HG03135 (cell line): ENCODE measurements around the gene NSFL1C.

ENCODE experiments used
- ATAC-seq: cut with Tn5 transposase; IDR thresholded peaks from one replicate; pipeline ENCODE4 v1.9.1; 2021; ENCODE audit warnings: mild to moderate bottlenecking, moderate library complexity; ENCODE audit not compliant: unreplicated experiment

NSFL1C gene

GRCh38 chr20:1462834-1463233 lies 3.8 kb downstream of the NSFL1C start:
- no peak for ATAC-seq

GRCh38 chr20:1462001-1462400 lies 4.6 kb downstream of the NSFL1C start:
- ATAC-seq = no peak

DNA sequence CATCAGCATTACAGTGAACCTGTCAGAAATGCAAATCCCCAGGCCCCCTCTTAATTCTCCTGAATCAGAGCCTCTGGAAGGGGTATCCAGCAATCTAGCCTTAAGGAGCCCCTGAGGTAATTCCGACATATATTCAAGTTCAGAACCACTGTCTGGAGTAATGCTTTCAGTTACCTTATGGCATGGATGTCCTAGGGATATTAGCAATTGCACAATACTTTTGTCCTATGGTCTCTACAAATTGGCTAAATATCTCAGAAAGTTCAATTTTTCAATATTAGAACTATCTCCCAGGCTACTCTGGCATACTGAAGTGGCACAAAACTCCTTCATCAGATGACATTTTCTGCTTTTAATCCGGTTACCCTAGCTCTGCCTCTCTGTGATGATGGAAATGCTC lies 6.4 kb downstream of the NSFL1C start:
- no peak for ATAC-seq

DNA sequence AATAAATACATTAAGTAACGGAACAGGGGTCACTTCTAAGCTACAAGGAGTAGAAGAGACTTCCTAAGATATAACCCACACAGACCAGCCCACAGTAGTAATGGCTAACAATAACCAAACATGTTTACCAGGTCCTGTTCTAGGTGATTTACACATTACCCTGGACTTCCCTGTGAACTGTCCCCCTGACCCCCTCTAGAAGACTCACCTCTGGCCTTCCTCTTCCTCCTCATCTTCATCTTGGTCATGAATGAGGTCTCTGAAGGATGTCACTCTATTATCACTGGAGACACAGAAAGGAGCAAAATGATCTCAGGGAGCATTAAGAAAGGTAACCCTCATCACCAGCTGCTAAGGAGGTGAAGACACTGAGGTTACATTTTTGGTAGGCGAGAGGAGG lies 8.7 kb downstream of the NSFL1C start:
- ATAC-seq = no peak

DNA sequence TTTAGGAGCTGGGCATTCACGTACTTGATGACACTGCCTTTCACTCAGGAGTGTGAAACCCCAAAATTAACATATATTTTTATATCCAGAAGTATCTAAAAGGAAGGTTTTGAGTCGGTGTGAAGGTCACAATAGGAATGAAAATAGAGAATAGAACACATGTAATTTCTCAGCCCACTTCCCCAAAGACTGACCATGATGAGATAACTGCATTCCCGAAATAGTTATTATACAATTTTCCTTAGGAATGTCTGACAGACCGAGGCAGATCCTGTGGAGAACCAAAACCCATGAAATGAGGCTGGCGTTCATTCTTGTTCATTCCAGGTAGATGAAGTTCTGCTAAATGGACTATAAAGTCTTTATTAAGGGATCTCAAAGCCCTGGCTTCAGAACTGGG lies 10.3 kb downstream of the NSFL1C start:
- no peak for ATAC-seq

- no peak for ATAC-seq
Observed at GRCh38 chr20:1450926-1451491, 15.6 kb downstream of the NSFL1C start.

- no peak for ATAC-seq
Observed at GRCh38 chr20:1449370-1449769, 17.3 kb downstream of the NSFL1C start.

DNA sequence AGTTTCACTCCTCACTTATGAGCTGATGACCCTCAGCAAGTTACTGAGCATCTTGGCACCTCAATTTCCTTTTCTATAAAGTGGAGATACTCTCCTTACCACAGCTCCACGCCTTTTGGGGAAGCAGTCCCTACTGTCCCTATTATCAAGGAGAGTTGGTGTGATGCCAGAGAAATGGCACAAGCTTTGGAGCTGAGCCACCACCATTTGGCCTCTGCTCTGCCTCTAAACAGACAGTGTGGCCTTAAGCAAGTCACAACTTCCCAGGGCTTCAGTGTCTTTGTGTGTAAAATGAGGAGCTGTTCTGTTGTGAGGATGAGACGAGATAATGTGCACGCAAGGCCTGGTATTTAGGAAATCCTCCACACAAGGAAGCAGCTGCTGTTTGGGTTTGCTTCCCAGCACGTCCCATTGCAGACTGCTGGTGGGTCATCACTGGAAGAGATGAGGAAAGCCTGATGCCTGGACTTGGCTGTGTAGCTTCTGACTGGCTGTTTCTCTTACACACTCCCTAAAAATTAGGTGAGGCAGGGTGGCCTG lies 18.5 kb downstream of the NSFL1C start:
- ATAC-seq = no peak

- ATAC-seq = no peak
Observed at GRCh38 chr20:1446536-1446935, 20.1 kb downstream of the NSFL1C start.

GRCh38 chr20:1443085-1443484 lies 23.6 kb downstream of the NSFL1C start:
- ATAC-seq = no peak

- no peak for ATAC-seq
Observed at GRCh38 chr20:1442304-1442703, 24.3 kb downstream of the NSFL1C start.

DNA sequence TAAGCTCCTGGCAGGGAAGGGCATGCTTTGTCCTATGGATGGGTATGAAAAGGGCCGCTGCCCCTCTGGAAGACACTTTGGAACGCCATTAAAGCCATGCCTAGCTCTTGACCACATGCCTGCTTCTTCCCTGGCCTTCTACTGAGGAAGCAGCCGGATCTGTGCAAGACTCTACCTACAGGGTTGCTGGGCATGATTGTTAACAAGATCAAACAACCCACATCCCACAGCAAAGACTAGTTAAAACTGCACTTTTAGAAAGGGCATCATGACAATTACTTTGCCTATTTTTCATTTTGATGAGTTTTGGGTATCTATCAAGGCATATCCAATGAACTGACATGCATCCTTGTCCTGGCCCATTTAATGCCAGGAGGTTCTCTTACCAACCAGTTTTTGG lies 25.5 kb downstream of the NSFL1C start:
- ATAC-seq = no peak

DNA sequence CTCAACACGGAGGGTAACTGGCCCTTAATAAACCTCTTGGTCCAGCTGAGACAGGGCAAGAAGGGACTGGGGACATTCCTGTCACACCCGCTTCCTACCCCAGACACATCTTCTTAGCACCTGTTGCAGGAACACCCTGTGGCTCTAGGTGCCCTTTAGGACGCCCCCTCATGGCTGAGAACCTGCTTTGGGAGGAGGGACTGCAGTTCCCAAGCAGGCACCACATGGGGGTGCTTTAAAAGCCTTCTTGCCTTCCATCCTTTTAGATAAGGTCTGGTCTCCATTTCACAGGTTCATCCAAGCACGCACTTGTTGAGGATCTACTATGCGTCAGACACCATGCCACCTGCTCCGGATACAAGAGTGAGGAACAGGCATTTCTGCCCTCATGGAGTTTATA lies 26.6 kb downstream of the NSFL1C start:
- ATAC-seq = no peak

DNA sequence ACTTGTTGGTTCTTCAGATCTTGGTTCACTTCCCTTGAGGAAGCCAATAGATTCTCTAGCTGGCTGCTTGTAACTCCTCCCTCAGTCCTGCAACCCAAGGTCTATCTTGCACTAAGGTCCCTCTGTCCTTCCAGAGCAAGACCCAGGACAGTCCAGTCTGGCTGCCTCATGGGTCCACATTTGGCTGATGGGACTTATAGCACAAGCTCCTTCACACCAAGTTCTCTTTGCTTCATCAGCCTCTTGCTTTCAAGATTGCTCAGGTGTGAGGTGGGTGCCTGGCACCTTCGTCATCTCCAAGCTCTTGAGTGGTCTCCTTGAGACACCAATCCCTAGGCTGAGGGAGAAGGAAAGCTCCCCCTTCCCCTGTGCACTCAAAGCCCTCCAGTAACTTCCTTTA lies 28.3 kb downstream of the NSFL1C start:
- ATAC-seq = no peak

- ATAC-seq = no peak
Observed at GRCh38 chr20:1437235-1437904, 29.3 kb downstream of the NSFL1C start.

- ATAC-seq = no peak
Observed at GRCh38 chr20:1436263-1436662, 30.4 kb downstream of the NSFL1C start.

GRCh38 chr20:1435337-1435699 lies 31.3 kb downstream of the NSFL1C start:
- no peak for ATAC-seq

GRCh38 chr20:1434571-1435336 lies 31.9 kb downstream of the NSFL1C start:
- ATAC-seq = peak; percentile 87

- ATAC-seq = no peak
Observed at GRCh38 chr20:1431158-1431557, 35.5 kb downstream of the NSFL1C start.

GRCh38 chr20:1430004-1430451 lies 36.6 kb downstream of the NSFL1C start:
- no peak for ATAC-seq

DNA sequence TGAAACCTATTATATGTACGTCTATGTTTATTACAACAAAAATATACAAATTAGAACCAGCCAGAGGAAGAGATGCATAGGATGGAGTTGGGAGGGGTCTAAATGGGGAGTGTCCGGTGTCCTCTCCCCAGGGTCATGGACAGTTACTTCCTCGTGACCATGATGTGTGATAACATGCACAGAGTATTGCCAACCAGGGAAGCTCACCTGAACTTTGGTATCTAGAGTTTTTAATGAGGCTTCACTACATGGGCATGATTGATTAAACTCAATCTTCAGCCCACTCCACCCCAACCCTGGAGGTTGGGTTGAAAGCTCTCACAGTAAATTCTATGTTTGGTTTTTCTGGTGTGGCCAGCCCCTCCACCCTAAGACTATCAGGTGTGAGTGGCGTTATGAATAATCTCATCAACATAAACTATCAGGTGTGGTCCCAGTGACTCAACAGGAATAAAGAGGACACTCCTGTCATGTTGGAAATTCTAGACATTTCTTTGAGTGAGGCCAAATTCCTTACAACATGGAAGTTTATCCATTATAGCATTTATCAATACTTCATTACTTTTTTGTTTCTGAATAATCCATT lies 37.4 kb downstream of the NSFL1C start:
- ATAC-seq = no peak
